Left kidney (tissue), 2 donors: ENCODE measurements around the gene EIF4E2. TPM values are rescaled to one million over a fixed set of nuclear protein-coding genes. Genes with fewer than 3 reads are reported as not detected.

Experiments used
- DNase-seq: peaks from one replicate; pipeline ENCODE4 v3.0.0-alpha.2; 2013
- polyA plus RNA-seq: library from polyadenylated mRNA; unstranded; fragments of 120-200 nt; gene quantifications from one replicate; pipeline ENCODE4 v1.2.1, GENCODE V29; 2013; ENCODE audit not compliant: insufficient read length

EIF4E2 gene
- polyA plus RNA-seq, 1 donor = 105 TPM

- no peak for DNase-seq
Measured at GRCh38 chr2:232593982-232594381, 43.5 kb downstream of the EIF4E2 start.

- DNase-seq = no peak
Measured at GRCh38 chr2:232597362-232598079, 47.0 kb downstream of the EIF4E2 start.

- DNase-seq = no peak
Measured at GRCh38 chr2:232598293-232598692, 47.8 kb downstream of the EIF4E2 start.

GRCh38 chr2:232600053-232600773 lies 49.7 kb downstream of the EIF4E2 start:
- DNase-seq = no peak

GRCh38 chr2:232603283-232603682 lies 52.8 kb downstream of the EIF4E2 start:
- no peak for DNase-seq

GRCh38 chr2:232604535-232604934 lies 54.0 kb downstream of the EIF4E2 start:
- no peak for DNase-seq

- no peak for DNase-seq
Measured at GRCh38 chr2:232607011-232607410, 56.5 kb downstream of the EIF4E2 start.

GRCh38 chr2:232609607-232610006 lies 59.1 kb downstream of the EIF4E2 start:
- no peak for DNase-seq

GRCh38 chr2:232610081-232610480 lies 59.6 kb downstream of the EIF4E2 start:
- no peak for DNase-seq

GRCh38 chr2:232611061-232611460 lies 60.6 kb downstream of the EIF4E2 start:
- no peak for DNase-seq

- peak; percentile 18 for DNase-seq
Measured at GRCh38 chr2:232611559-232612218, 61.2 kb downstream of the EIF4E2 start.

- no peak for DNase-seq
Measured at GRCh38 chr2:232613538-232614134, 63.1 kb downstream of the EIF4E2 start.

- no peak for DNase-seq
Measured at GRCh38 chr2:232615339-232615738, 64.8 kb downstream of the EIF4E2 start.

Other genes with a start within 250 kb of the EIF4E2 start
- not detected for gene ALPP, start 171.9 kb upstream of the EIF4E2 start, polyA plus RNA-seq
- gene ALPG, start 143.8 kb upstream of the EIF4E2 start, polyA plus RNA-seq = not detected
- gene ALPI, start 94.5 kb upstream of the EIF4E2 start, polyA plus RNA-seq = 0.10 TPM
- 12.4 TPM for gene ECEL1, start 62.9 kb upstream of the EIF4E2 start, polyA plus RNA-seq
- gene PRSS56, start 30.3 kb upstream of the EIF4E2 start, polyA plus RNA-seq = not detected
- 0.96 TPM for gene CHRND, start 24.5 kb upstream of the EIF4E2 start, polyA plus RNA-seq
- 1.5 TPM for gene CHRNG, start 11.0 kb upstream of the EIF4E2 start, polyA plus RNA-seq
- gene TIGD1, start 132 bp upstream of the EIF4E2 start, polyA plus RNA-seq = 14.2 TPM
- gene EFHD1, start 82.9 kb downstream of the EIF4E2 start, polyA plus RNA-seq = 55.4 TPM
- gene GIGYF2, start 146.6 kb downstream of the EIF4E2 start, polyA plus RNA-seq = 73.4 TPM
- 3.3 TPM for gene KCNJ13, start 225.9 kb downstream of the EIF4E2 start, polyA plus RNA-seq